ENCODE measurements around the gene HEATR5B.
"Not testable (repeated sequence)": the region's sequence is repeated elsewhere in the genome, so short reads cannot be mapped to it uniquely, and the experiment has no call there.

HEATR5B gene

GRCh38 chr2:37061013-37061711 lies 23.0 kb downstream of the HEATR5B start:
- DNase-seq = no peak

- DNase-seq = no peak
These were observed 23.7 kb downstream of the HEATR5B start for GRCh38 chr2:37060446-37060845.

DNA sequence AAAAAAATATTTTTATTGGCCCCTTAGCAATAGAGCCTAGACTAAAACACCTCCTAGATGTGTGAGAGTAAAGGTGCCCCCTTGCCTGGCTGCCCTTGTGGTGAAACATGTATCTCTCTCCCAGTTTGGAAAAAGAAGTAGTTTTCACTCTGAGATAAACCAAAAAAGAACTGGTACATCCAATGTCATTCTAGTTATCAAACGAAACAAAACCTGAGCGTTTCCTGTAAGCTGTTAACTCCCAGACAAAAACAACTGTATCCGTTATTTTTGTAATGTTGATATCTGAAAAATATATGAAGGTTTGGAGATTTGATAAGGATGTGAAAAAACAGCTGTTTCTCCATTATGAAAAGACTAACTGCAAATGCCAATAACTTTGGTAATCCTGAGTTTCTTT lies 24.3 kb downstream of the HEATR5B start:
- no peak for DNase-seq

DNA sequence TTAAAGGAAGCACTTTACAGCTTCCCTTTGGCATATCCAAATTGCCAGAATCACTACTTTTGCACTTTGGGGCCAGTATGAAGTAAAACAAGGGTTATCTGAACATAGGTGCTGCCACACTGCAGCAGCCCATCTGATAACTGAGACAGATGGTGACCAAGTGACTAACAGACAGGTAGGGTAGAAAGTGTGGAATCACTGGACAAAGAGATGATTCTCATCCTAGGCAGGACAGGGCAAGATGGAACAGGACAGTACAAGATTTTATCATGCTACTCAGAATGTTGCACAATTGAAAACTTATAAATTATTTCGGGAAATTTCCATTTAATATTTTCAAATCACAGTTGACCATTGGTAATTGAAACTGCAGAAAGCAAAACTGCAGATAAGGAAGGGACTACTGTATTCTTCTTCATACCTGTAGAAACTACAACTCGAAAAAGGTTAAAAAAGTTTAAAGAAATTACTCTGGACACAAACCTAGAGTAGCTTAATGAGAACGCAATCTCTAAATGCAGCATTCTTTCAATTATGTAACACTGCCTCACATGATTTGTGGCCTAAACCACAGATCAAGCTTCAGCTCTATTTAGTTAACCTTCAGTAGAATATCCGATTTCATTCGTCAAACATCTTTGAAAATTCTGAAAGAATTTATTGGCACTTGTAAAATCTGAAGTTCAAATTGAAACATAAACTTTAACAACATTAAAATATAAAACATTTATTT lies 31.4 kb downstream of the HEATR5B start:
- DNase-seq = no peak

- no peak for DNase-seq
These were observed 44.6 kb downstream of the HEATR5B start for GRCh38 chr2:37039580-37039979.

DNA sequence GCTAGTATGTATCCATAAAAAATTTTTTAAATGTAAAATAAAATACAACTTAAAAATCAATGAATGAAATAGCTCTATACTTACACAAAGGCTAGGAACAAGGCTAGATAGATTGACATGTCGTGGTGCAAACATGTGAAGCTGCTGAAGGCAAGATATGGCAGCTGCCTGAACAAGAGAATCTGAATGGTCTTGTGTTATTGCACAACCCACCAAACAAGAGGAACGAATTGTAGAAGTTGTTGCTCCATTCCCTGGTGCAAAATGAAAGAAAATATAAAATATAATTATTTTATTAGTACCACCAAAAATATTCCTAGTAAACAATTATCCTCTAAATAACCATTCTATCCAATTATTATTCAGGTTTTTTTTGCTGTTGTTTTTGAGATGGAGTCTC lies 46.4 kb downstream of the HEATR5B start:
- DNase-seq = no peak

DNA sequence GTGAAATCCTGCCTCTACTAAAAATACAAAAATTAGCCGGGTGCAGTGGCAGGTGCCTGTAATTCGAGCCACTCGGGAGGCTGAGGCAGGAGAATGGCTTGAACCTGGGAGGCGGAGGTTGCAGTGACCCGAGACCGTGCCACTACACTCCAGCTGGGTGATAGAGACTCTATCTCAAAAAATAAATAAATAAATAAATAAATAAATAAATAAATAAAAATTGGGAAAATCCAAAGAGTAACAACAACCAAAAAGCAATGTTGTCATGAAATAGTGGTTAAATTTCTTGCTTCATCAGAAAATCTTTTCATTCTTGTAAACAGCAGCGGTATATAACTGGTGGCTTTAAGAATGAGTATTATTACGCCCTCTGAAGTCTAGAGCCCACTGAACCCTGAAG lies 54.4 kb downstream of the HEATR5B start:
- no peak for DNase-seq

GRCh38 chr2:37026050-37026449 lies 58.1 kb downstream of the HEATR5B start:
- DNase-seq = no peak

DNA sequence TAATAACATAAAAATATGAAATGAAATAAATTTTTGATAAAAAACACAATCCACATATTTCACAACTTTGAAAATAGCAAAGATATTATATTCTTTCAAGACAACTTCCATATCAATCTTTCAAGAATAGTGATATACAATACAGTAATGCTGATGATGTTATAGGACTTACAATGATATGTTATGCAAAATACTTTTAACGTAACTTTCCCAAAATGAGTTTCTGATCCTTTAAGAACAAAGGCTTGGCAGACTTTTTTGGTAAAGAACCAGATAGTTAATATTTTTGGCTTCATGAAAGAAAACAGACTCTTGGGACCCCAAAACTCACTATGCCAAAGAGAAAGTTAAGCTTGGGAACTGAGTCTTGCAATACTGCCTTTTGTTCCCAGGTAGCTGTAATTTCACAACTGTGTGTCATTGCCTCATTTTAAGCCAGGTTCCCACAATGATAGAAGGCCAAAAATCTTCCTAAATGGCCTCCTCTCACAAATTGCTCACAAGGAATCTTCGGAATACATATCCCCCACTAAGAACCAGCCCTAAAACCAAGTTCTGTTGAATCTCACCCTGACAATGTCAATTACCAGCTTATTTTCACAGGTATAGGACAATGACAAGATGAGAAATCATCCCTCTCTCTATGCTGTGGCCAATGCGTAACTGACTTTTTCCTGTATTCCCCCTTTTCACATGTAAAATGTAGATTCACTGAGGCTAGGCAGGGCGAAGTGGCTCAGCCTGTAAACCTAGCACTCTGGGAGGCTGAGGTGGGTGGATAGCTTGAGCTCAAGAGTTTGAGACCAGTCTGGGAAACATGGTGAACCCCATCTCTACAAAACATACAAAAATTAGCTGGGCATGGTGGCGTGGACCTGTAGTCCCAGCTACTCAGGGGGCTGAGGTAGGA lies 63.0 kb downstream of the HEATR5B start:
- DNase-seq = peak; percentile 6

DNA sequence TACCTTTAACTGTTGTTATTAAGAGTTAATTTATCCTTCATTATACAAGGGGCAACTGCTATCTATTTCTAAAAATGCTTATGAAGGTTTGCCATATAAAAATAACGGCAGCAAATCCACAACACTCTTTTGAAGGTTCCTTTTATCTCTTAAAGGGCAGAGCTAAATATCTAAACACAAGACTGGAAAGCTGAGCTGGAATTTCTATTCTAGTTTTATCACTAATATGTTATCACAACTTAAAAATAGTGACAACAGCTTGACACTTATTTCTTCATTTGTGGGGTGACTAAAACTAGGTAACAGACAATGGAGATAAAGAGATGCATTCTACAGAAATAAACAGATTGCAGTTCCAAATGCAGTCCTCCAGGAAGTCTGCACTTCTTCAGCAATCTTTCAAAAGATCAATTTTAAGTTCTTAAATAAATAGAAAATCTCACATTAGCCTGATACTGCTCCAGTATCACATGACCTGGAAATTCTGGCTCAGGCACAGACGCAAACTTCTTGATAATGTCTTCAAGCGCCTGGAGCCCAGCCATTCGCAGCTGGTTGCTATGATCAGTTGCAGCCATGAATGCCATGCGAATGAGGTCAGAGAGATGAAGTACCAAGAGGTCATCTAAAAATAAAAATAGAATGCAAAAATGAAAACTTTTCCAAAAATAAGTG lies 63.8 kb downstream of the HEATR5B start:
- peak; percentile 86 for DNase-seq

DNA sequence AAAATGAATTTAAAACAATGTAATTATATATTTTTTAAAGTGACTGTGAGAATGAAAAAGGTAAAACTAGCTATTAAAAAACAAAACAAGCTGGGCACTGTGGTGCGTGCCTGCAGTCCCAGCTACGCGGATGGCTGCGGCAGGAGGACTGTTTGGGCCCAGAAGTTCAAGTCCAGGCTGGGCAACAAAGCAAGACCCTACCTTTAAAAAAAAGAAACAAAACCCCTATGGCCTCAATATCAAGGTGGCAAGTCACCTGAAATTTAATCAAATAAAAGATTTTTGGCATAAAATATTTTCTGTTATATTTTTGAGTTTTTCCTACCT lies 70.9 kb downstream of the HEATR5B start:
- no peak for DNase-seq

DNA sequence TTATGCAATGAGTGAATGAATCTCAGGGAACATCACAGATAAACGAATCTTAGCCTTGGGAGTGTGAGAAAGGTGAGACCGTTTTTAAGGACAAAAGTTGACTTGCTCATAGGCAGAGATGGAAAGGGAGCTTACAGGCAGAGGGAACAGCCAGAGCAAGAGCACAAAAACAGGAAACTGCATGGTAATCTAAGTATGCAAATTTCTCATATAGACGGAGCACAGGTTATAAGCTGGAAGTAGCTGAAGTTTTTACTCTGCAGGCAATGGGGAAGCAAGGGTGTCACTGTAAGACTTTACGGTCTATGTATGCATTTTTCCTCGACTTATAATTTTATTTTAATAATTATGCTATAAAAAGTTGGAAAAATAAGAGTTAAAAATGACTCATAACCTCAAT lies 73.0 kb downstream of the HEATR5B start:
- DNase-seq = no peak

GRCh38 chr2:37005118-37005868 lies 78.9 kb downstream of the HEATR5B start:
- DNase-seq = no peak

GRCh38 chr2:37000988-37001556 lies 83.1 kb downstream of the HEATR5B start:
- DNase-seq = no peak

GRCh38 chr2:37000318-37000717 lies 83.9 kb downstream of the HEATR5B start:
- DNase-seq = peak; percentile 17

GRCh38 chr2:36999416-36999815 lies 84.8 kb downstream of the HEATR5B start:
- not testable (repeated sequence) for DNase-seq

DNA sequence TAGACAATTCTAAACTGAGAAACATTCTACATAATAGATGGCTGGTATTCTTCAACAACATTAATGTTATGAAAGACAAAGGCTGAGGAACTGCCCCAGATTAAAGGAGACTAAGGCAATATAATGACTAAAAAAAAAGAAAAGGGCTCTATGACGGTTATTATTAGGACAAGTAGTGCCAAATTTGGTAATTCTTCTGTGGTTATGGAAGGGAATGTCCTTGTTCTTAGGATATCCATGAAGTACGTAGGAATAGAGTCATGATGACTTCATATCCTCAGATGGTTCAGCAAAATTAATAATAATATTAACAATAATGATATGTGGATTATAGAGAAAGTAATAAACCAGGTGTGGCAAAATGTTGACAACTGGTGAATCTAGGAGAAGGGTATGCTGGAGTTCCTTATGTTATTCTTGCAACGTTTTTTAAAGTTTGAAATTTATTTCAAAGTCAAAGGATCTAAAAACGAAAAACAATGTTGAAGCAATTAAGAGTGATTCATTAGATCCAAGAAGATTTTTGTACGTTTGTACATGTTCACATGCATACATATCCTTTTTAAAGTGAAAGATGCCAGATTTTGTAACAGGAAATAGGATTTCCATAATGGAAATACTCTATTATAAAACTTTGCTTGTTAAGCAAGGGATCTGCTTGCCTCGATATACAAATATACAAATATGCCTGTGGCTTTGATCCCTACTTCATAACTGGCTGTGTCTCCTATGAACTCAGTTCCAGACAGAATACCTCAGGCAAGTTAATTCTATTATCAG lies 90.1 kb downstream of the HEATR5B start:
- no peak for DNase-seq

- DNase-seq = no peak
These were observed 96.2 kb downstream of the HEATR5B start for GRCh38 chr2:36988008-36988407.

DNA sequence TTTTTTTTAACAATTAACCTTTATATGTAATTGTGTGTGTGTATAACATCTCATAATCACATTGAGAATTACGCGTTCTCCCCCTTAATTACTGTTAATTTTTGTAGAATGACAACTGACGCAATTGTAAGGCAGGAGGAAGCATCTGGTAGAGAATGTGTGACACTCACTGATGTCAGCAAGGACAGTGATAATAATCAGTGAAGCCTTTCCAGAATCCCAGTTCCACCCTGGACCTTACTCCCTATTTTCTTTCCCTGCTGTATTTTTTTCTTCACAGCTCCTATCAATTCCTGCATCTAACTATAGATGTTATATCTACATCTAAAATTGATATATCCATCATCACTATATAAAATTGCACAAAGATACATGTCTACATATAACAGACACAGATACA lies 101.7 kb downstream of the HEATR5B start:
- no peak for DNase-seq

GRCh38 chr2:36981911-36982310 lies 102.3 kb downstream of the HEATR5B start:
- DNase-seq = no peak

DNA sequence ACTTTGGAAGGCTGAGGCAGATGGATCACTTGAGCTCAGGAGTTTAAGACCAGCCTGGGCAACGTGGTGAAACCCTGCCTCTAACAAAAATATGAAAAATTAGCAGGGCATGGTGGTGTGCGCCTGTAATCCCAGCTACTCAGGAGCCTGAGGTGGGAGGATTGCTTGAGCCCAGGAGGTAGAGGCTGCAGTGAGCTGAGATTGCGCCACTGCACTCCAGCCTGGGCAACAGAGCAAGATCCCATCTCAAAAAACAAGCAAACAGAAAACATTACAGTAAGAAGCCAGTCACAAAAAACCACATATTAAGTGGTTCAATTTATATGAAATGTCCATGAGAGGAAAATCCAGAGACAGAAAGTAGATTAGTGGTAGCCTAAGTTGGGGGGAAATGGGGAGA lies 105.2 kb downstream of the HEATR5B start:
- not testable (repeated sequence) for DNase-seq

Measured in NCI-H226 (cell line).